H9 (cell line): Measurements from ENCODE around the gene FCN2. TPM values are rescaled to one million over a fixed set of nuclear protein-coding genes. Genes with fewer than 3 reads are reported as not detected.

Experiments used
- DNase-seq: peaks from one replicate; pipeline ENCODE4 v3.0.0-alpha.2; 2017
- H2AFZ ChIP-seq: one replicate; pipeline ENCODE4 v1.6.1; 2013; ENCODE audit warnings: mild to moderate bottlenecking, low read length, control low read depth, moderate library complexity
- H2AK5ac ChIP-seq: 2 replicates; pipeline ENCODE4 v1.6.1; 2013; ENCODE audit warnings: low read length, control low read depth, mixed read lengths; ENCODE audit not compliant: insufficient read length
- H2BK120ac ChIP-seq: one replicate; pipeline ENCODE4 v1.6.1; 2013; ENCODE audit warnings: low read depth, mild to moderate bottlenecking, low read length, control low read depth, inconsistent platforms; ENCODE audit not compliant: poor library complexity, severe bottlenecking
- H2BK12ac ChIP-seq: 2 replicates; pipeline ENCODE4 v1.6.1; 2013; ENCODE audit warnings: low read length, control low read depth, mixed read lengths, low read depth; ENCODE audit not compliant: insufficient read length
- H2BK15ac ChIP-seq: 2 replicates; pipeline ENCODE4 v1.6.1; 2013; ENCODE audit warnings: low read depth, low read length, control low read depth
- H2BK20ac ChIP-seq: one replicate; pipeline ENCODE4 v1.6.1; 2013; ENCODE audit warnings: low read depth, mild to moderate bottlenecking, low read length, control low read depth, inconsistent platforms; ENCODE audit not compliant: poor library complexity, severe bottlenecking
- H2BK5ac ChIP-seq: 2 replicates; pipeline ENCODE4 v1.6.1; 2013; ENCODE audit warnings: low read length, control low read depth, mixed read lengths; ENCODE audit not compliant: insufficient read length
- H3K14ac ChIP-seq: 2 replicates; pipeline ENCODE4 v1.6.1; 2013; ENCODE audit warnings: low read length, control low read depth; ENCODE audit not compliant: insufficient read depth
- H3K18ac ChIP-seq: 2 replicates; pipeline ENCODE4 v1.6.1; 2013; ENCODE audit warnings: low read depth, mild to moderate bottlenecking, mixed read lengths, low read length, control low read depth; ENCODE audit not compliant: insufficient read length
- H3K23ac ChIP-seq: 2 replicates; pipeline ENCODE4 v1.6.1; 2013; ENCODE audit warnings: low read length, control low read depth, mixed read lengths, low read depth; ENCODE audit not compliant: insufficient read length
- H3K23me2 ChIP-seq: 2 replicates; pipeline ENCODE4 v1.6.1; 2013; ENCODE audit warnings: low read depth, mild to moderate bottlenecking, mixed read lengths, low read length, control low read depth; ENCODE audit not compliant: insufficient read length, poor library complexity, severe bottlenecking
- H3K27ac ChIP-seq: 2 replicates; pipeline ENCODE4 v1.5.1; 2013; ENCODE audit warnings: low read length, control low read depth, mixed read lengths, low read depth; ENCODE audit not compliant: insufficient read length
- H3K27me3 ChIP-seq: 2 replicates; pipeline ENCODE4 v1.6.1; 2013; ENCODE audit warnings: low read length, control low read depth, inconsistent platforms; ENCODE audit not compliant: insufficient read depth
- H3K4ac ChIP-seq: 2 replicates; pipeline ENCODE4 v1.6.1; 2013; ENCODE audit warnings: low read depth, mild to moderate bottlenecking, control low read depth, inconsistent platforms, low read length, moderate library complexity
- H3K4me1 ChIP-seq: 2 replicates; pipeline ENCODE4 v1.6.1; 2013; ENCODE audit warnings: low read length, control low read depth, inconsistent platforms; ENCODE audit not compliant: insufficient read depth
- H3K4me2 ChIP-seq: 2 replicates; pipeline ENCODE4 v1.6.1; 2013; ENCODE audit warnings: low read length, control low read depth, mixed read lengths; ENCODE audit not compliant: insufficient read length, insufficient read depth
- H3K56ac ChIP-seq: 2 replicates; pipeline ENCODE4 v1.6.1; 2013; ENCODE audit warnings: low read depth, mild to moderate bottlenecking, mixed read lengths, low read length, control low read depth; ENCODE audit not compliant: insufficient read length
- H3K79me1 ChIP-seq: 2 replicates; pipeline ENCODE4 v1.6.1; 2013; ENCODE audit warnings: low read depth, mild to moderate bottlenecking, moderate library complexity, low read length, control low read depth, inconsistent platforms; ENCODE audit not compliant: insufficient read depth, poor library complexity, severe bottlenecking
- H3K79me2 ChIP-seq: 2 replicates; pipeline ENCODE4 v1.6.1; 2013; ENCODE audit warnings: low read length, control low read depth, inconsistent platforms; ENCODE audit not compliant: insufficient read depth
- H3K9ac ChIP-seq: 2 replicates; pipeline ENCODE4 v1.6.1; 2013; ENCODE audit warnings: low read length, control low read depth, mixed read lengths; ENCODE audit not compliant: insufficient read length; ENCODE audit errors: extremely low read depth
- H3K9me3 ChIP-seq: one replicate; pipeline ENCODE4 v1.6.1; 2013; ENCODE audit warnings: low read depth, low read length, inconsistent platforms; ENCODE audit not compliant: control insufficient read depth
- H3T11ph ChIP-seq: one replicate; pipeline ENCODE4 v1.6.1; 2013; ENCODE audit warnings: mild to moderate bottlenecking, low read length, control low read depth, inconsistent platforms
- H4K20me1 ChIP-seq: one replicate; pipeline ENCODE4 v1.6.1; 2013; ENCODE audit not compliant: control insufficient read depth, insufficient read length, insufficient read depth
- H4K5ac ChIP-seq: 2 replicates; pipeline ENCODE4 v1.6.1; 2013; ENCODE audit warnings: low read depth, mild to moderate bottlenecking, mixed read lengths, low read length, control low read depth; ENCODE audit not compliant: insufficient read length
- H4K8ac ChIP-seq: replicated peaks from 2 replicates; pipeline ENCODE4 v1.6.1; 2013; ENCODE audit warnings: low read length, control low read depth, mixed read lengths, low read depth; ENCODE audit not compliant: insufficient read length
- H4K91ac ChIP-seq: 2 replicates; pipeline ENCODE4 v1.6.1; 2013; ENCODE audit warnings: low read depth, mild to moderate bottlenecking, moderate library complexity, mixed read lengths, low read length, control low read depth; ENCODE audit not compliant: insufficient read length
- H3K27ac Mint-ChIP-seq, 3 experiments: 2 replicates in 2 of 3; 3 replicates in 1 of 3; pipeline ENCODE4 v1.8.0; 2020 to 2021; ENCODE audit warnings: mixed read lengths in 3 of 3, mild to moderate bottlenecking in 1 of 3, moderate library complexity in 1 of 3
- H3K27me3 Mint-ChIP-seq: 2 replicates; pipeline ENCODE4 v1.8.0; 2021; ENCODE audit warnings: low read depth, mild to moderate bottlenecking, moderate library complexity, mixed read lengths
- H3K36me3 Mint-ChIP-seq, 3 experiments: 2 replicates in 2 of 3; 3 replicates in 1 of 3; pipeline ENCODE4 v1.8.0; 2020 to 2021; ENCODE audit warnings: low read depth in 3 of 3, mixed read lengths in 3 of 3; ENCODE audit not compliant: insufficient read depth in 1 of 3
- H3K4me1 Mint-ChIP-seq, 2 experiments: 2 replicates each; pipeline ENCODE4 v1.8.0; 2020; ENCODE audit warnings: mixed read lengths in 2 of 2
- H3K4me3 Mint-ChIP-seq, 2 experiments: 2 replicates in 1 of 2; 3 replicates in 1 of 2; pipeline ENCODE4 v1.8.0; 2020 to 2021; ENCODE audit warnings: mild to moderate bottlenecking in 2 of 2, mixed read lengths in 2 of 2, moderate library complexity in 1 of 2
- H3K9me3 Mint-ChIP-seq, 2 experiments: 2 replicates in 1 of 2; 3 replicates in 1 of 2; pipeline ENCODE4 v1.8.0; 2020; ENCODE audit warnings: mild to moderate bottlenecking in 2 of 2, mixed read lengths in 2 of 2, moderate library complexity in 1 of 2
- CTCF ChIP-seq: fragments of 200-600 bp; sonication (generic); conservative IDR thresholded peaks from 3 replicates; pipeline ENCODE4 v1.8.0; 2021; ENCODE audit warnings: antibody characterized with exemption, mild to moderate bottlenecking
- WGBS: extraction: QIAGEN DNeasy Blood & Tissue Kit; methylation state at CpG from one replicate; pipeline ENCODE4 v1.1.7; 2013; ENCODE audit warnings: missing lambda C conversion rate, low lambda C conversion rate, mixed read lengths; ENCODE audit not compliant: insufficient read length; ENCODE audit errors: extremely low coverage; 5-methylcytosine and 5-hydroxymethylcytosine counted together
- total RNA-seq: library from RNA; stranded (reverse); gene quantifications from 2 replicates; pipeline ENCODE4 v1.2.1, GENCODE V29; 2021

The FCN2 gene
- total RNA-seq, 1 experiment from 2014 or later, result not detected

- Histone ChIP-seq H2BK120ac (no peak overlapping the region), H3K4ac (no peak overlapping the region), H3K4me1 (no peaks in the 10 kb centered on the region), H3K9ac (no peak overlapping the region), H3K14ac (no peak overlapping the region), H4K20me1 (no peaks in the 10 kb centered on the region), H2AFZ (no peak overlapping the region), H3K27me3 (no peaks in the 10 kb centered on the region), H3T11ph (no peak overlapping the region), H3K79me2 (no peaks in the 10 kb centered on the region), H3K4me2 (no peak overlapping the region), H3K23ac (no peak overlapping the region), H2BK20ac (no peak overlapping the region), H3K9me3 (peaks cover 7% of the 10 kb centered on the region), H4K5ac (no peak overlapping the region), H2BK15ac (no peak overlapping the region), H4K91ac (no peak overlapping the region), H3K79me1 (no peaks in the 10 kb centered on the region), H3K23me2 (no peaks in the 10 kb centered on the region), H4K8ac (no peak overlapping the region), H2AK5ac (no peak overlapping the region), H3K27ac (no peak overlapping the region), H3K56ac (no peak overlapping the region), H3K18ac (no peak overlapping the region), H2BK5ac (no peak overlapping the region), H2BK12ac (no peak overlapping the region)
- no peak overlapping the region for H3K27ac Mint-ChIP-seq
- H3K4me3 Mint-ChIP-seq, result no peak overlapping the region
- TF ChIP-seq CTCF, result no peak
- no CpG with 5 or more reads among the region's 14 CpGs for WGBS
- peaks cover 24 to 30% of the 10 kb centered on the region in 2 experiments for H3K9me3 Mint-ChIP-seq
- H3K27me3 Mint-ChIP-seq, result peaks cover 7% of the 10 kb centered on the region
- DNase-seq, result no peak
- peaks cover 0 to 18% (median 6%) of the 10 kb centered on the region in 3 experiments; a peak in 4 of 7 replicates for H3K36me3 Mint-ChIP-seq
- no peaks in the 10 kb centered on the region for H3K4me1 Mint-ChIP-seq
These were observed 15.6 kb downstream of the FCN2 start for GRCh38 chr9:134895908-134896833.
